Spleen (tissue), 11 donors: ENCODE data around the gene TMEM18. TPM values are rescaled to one million over a fixed set of nuclear protein-coding genes. Genes with fewer than 3 reads are reported as not detected.

ENCODE experiments used
- DNase-seq: peaks from one replicate; pipeline ENCODE4 v3.0.0-alpha.2; 2020
- H3K27ac ChIP-seq, 8 donors: fragments of 200-600 bp; sonication (generic) in 7 of 8; 1 replicate in 4 of 8; 2 replicates in 4 of 8; pipeline versions ENCODE4 v1.5.0 to v1.8.0; 2016 to 2021; ENCODE audit warnings: inconsistent platforms in 4 of 8, mild to moderate bottlenecking in 4 of 8, moderate library complexity in 1 of 8
- H3K27me3 ChIP-seq, 7 donors: fragments of 200-600 bp; sonication (generic) in 6 of 7; replicated peaks in 1 of 7; 1 replicate in 4 of 7; 2 replicates in 3 of 7; pipeline versions ENCODE4 v1.5.0 to v1.8.0; 2016 to 2021; ENCODE audit warnings: inconsistent platforms in 3 of 7, mild to moderate bottlenecking in 1 of 7
- H3K36me3 ChIP-seq, 6 donors: fragments of 200-600 bp; sonication (generic) in 5 of 6; 1 replicate in 4 of 6; 2 replicates in 2 of 6; pipeline versions ENCODE4 v1.5.0 to v1.8.0; 2016 to 2021; ENCODE audit warnings: inconsistent platforms in 2 of 6
- H3K4me1 ChIP-seq, 6 donors: fragments of 200-600 bp; sonication (generic) in 5 of 6; 1 replicate in 3 of 6; 2 replicates in 3 of 6; pipeline versions ENCODE4 v1.5.0 to v1.8.0; 2016 to 2021; ENCODE audit warnings: inconsistent platforms in 3 of 6
- H3K4me3 ChIP-seq, 8 donors: fragments of 200-600 bp; sonication (generic) in 7 of 8; 1 replicate in 4 of 8; 2 replicates in 4 of 8; pipeline versions ENCODE4 v1.5.0 to v1.8.0; 2016 to 2021; ENCODE audit warnings: inconsistent platforms in 4 of 8, mild to moderate bottlenecking in 4 of 8, moderate library complexity in 2 of 8
- H3K9me3 ChIP-seq, 8 donors: fragments of 200-600 bp; sonication (generic) in 7 of 8; 1 replicate in 4 of 8; 2 replicates in 4 of 8; pipeline versions ENCODE4 v1.5.0 to v1.8.0; 2016 to 2021; ENCODE audit warnings: inconsistent platforms in 4 of 8
- POLR2A ChIP-seq, 3 donors: fragments of 450-650 bp; IDR thresholded peaks; one replicate each; pipeline ENCODE4 v1.5.1; 2017; ENCODE audit warnings: antibody characterized with exemption in 3 of 3, mild to moderate bottlenecking in 1 of 3
- POLR2AphosphoS5 ChIP-seq, 3 donors: sonication (generic); formaldehyde crosslinking; IDR thresholded peaks; one replicate each; pipeline ENCODE4 v1.5.1; 2017; ENCODE audit warnings: antibody characterized with exemption in 3 of 3
- WGBS, 5 donors: extraction: QIAGEN DNeasy Blood & Tissue Kit in 3 of 5; methylation state at CpG; one replicate each; pipeline versions ENCODE4 v1.1.5 to v1.1.7; 2013 to 2018; 5-methylcytosine and 5-hydroxymethylcytosine counted together
- intact Hi-C: fragments of 100-400 bp; cut with DNase I; formaldehyde crosslinking; loops from one replicate; pipeline ENCODE4 v1.15.0; 2023; ENCODE audit warnings: low total_unique reads
- polyA plus RNA-seq, 3 donors: library from polyadenylated mRNA; stranded (reverse); fragments of 200-250 nt; gene quantifications; one replicate each; pipeline ENCODE4 v1.2.1, GENCODE V29; 2013
- total RNA-seq, 7 donors: library from RNA; depleted of rRNA in 3 of 7; stranded (reverse); fragments of >200 nt in 3 of 7; fragmentation: NEBNext Ultra II Directional in 4 of 7; extraction: Animal tissue kit (Norgen Biotek cat#: 25700) in 4 of 7; gene quantifications; one replicate each; pipeline versions ENCODE4 v1.1.0 to v1.2.1, GENCODE V29; 2016 to 2021
- TF ChIP-seq, protein P1 (sequence below), 11 experiments: fragments of 200-600 bp in 7 of 11; fragments of 450-650 bp in 4 of 11; sonication (generic) in 4 of 11; IDR thresholded peaks in 8 of 11; conservative IDR thresholded peaks in 3 of 11; 1 replicate in 7 of 11; 2 replicates in 4 of 11; pipeline versions ENCODE4 v1.4.0 to v1.8.0; 2016 to 2021; ENCODE audit warnings: antibody characterized with exemption in 11 of 11, inconsistent platforms in 4 of 11, mild to moderate bottlenecking in 1 of 11
- donor health status: healthy with polysubstance abuse.
- donor health status: DM: no; HTN: no; CAD: no; lungs with moderate emphysema.
- donor health status: DM: no; HTN: no; CAD: no.
- donor health status: Bipolar disorder and iron deficiency.
- donor health status: healthy.
- donor health status: DM: no; HTN: no; CAD: no.
- donor health status: DM: yes; HTN: yes; CAD: no.

Gene TMEM18
- total and polyA plus RNA-seq, 10 donors, result 20.0 to 29.3 (median 22.6) TPM

DNA sequence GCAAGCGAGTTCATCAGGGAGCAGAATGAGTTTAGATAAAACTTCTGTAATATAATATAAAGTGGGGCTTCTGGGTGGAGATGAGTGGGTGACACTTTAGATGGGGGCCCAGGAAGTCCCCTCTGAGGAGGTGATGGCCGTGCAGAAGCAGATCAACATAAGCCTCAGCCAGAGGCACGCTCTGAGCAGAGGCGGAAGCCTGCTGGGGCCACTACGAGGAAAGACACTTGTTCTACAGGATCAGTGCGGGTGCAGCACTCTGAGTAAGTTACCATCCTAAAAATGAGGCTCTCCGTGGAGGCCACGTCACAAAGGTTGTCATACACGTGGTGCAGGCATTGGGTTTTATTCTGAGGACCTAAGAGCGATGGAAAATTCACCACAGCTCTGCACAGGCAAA is 22.3 kb downstream of the TMEM18 start:
- H3K9me3 ChIP-seq, result no peaks in the 10 kb centered on the region
- TF ChIP-seq, protein P1, sequence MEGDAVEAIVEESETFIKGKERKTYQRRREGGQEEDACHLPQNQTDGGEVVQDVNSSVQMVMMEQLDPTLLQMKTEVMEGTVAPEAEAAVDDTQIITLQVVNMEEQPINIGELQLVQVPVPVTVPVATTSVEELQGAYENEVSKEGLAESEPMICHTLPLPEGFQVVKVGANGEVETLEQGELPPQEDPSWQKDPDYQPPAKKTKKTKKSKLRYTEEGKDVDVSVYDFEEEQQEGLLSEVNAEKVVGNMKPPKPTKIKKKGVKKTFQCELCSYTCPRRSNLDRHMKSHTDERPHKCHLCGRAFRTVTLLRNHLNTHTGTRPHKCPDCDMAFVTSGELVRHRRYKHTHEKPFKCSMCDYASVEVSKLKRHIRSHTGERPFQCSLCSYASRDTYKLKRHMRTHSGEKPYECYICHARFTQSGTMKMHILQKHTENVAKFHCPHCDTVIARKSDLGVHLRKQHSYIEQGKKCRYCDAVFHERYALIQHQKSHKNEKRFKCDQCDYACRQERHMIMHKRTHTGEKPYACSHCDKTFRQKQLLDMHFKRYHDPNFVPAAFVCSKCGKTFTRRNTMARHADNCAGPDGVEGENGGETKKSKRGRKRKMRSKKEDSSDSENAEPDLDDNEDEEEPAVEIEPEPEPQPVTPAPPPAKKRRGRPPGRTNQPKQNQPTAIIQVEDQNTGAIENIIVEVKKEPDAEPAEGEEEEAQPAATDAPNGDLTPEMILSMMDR (IDR thresholded peaks at IDR 0.05 in 8 of 11, conservative IDR thresholded peaks at IDR 0.05 in 3 of 11), result no peak
- no peak for TF ChIP-seq POLR2AphosphoS5 (IDR thresholded peaks at IDR 0.05)
- TF ChIP-seq POLR2A (IDR thresholded peaks at IDR 0.05), result no peak
- H3K4me1 ChIP-seq, result no peaks in the 10 kb centered on the region
- intact Hi-C loops, result no loop called here
- no peak overlapping the region for H3K27ac ChIP-seq
- no peak for DNase-seq
- H3K36me3 ChIP-seq, result no peaks in the 10 kb centered on the region
- peaks cover 0 to 7% (median 0%) of the 10 kb centered on the region in 7 donors for H3K27me3 ChIP-seq
- 83 to 91% (median 86%) methylated on average over 10 of the region's 10 CpGs for WGBS, 5 donors
- no peak overlapping the region for H3K4me3 ChIP-seq

DNA sequence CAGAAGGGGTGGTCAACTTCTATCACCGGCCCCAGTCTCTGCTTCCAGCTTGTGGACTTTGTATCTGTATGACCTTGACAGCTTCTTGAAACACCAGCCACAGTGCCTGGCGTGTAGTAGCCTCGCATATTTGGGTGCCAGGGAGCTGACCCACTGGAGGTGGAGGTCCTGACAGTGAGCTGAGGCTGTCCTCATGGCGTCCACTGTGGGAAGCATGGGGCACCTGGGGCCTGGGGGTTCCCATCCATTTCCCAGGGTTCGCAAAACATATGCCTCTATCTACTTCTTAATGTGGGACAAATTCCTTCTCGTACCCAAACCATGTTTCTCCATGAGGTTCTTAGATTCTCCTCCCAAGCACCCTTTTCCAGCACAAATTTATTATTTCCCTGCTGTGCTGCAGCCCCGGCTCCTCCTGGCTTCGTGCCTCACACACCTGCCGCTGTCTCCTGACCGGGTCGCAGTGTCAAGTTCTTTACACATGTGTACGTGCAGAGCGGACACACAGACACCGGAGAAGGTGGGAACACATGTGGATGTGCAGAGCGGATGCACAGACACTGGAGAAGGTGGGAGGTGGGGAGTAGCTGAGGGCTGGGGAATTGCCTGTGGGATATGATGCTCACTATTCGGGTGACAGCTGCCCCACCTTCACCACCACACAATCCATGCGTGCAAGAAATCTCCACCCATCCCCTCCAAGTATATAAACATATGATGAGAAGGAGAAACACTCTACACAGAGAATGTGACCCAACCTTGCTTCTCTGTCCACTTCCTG is 23.4 kb downstream of the TMEM18 start:
- intact Hi-C loops, result no loop called here
- H3K27ac ChIP-seq, result no peak overlapping the region
- H3K36me3 ChIP-seq, result no peaks in the 10 kb centered on the region
- DNase-seq, result no peak
- no peak for TF ChIP-seq POLR2AphosphoS5 (IDR thresholded peaks at IDR 0.05)
- TF ChIP-seq, protein P1 (IDR thresholded peaks at IDR 0.05 in 8 of 11, conservative IDR thresholded peaks at IDR 0.05 in 3 of 11), result no peak
- no peak for TF ChIP-seq POLR2A (IDR thresholded peaks at IDR 0.05)
- no peaks in the 10 kb centered on the region for H3K9me3 ChIP-seq
- no peaks in the 10 kb centered on the region for H3K4me1 ChIP-seq
- H3K27me3 ChIP-seq, result peaks cover 0 to 14% (median 0%) of the 10 kb centered on the region in 7 donors
- no peak overlapping the region for H3K4me3 ChIP-seq
- 85 to 90% (median 88%) methylated on average over 17 of the region's 17 CpGs for WGBS, 5 donors

DNA sequence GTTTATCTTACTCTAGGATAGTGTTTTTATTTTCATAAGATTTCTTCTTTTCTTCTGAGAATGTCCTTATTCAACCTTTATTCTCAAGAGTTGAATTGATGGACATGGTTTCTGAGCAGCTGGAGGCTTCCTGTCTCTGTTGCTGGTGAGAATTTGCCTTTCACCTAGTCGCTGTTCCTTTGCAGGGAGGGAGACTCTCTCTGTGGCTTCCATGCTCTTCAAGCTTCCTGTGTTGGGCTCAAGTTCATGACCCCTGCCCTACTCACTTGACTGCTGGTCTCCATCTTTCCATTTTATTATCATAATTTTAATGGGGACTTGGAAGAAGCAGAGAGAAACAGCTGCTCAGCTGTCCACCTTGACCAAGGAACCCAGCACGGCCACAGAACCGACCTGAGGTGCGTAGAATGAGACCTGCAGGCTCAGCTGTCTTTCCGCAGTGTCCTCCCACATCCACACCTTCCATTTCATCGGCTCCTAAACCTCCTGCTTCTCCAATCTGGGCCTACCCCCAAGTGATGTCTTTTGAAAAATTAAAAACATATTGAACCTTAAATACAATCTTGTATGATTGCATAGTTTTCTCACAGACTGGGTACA is 24.2 kb downstream of the TMEM18 start:
- WGBS, 5 donors, result 70 to 83% (median 80%) methylated on average over 6 of the region's 6 CpGs
- H3K36me3 ChIP-seq, result no peaks in the 10 kb centered on the region
- H3K9me3 ChIP-seq, result no peaks in the 10 kb centered on the region
- H3K4me3 ChIP-seq, result no peak overlapping the region
- H3K27me3 ChIP-seq, result peaks cover 0 to 7% (median 0%) of the 10 kb centered on the region in 7 donors
- no peaks in the 10 kb centered on the region for H3K4me1 ChIP-seq
- no peak overlapping the region for H3K27ac ChIP-seq
- intact Hi-C loops, result no loop called here
- no peak for TF ChIP-seq POLR2AphosphoS5 (IDR thresholded peaks at IDR 0.05)
- DNase-seq, result no peak

DNA sequence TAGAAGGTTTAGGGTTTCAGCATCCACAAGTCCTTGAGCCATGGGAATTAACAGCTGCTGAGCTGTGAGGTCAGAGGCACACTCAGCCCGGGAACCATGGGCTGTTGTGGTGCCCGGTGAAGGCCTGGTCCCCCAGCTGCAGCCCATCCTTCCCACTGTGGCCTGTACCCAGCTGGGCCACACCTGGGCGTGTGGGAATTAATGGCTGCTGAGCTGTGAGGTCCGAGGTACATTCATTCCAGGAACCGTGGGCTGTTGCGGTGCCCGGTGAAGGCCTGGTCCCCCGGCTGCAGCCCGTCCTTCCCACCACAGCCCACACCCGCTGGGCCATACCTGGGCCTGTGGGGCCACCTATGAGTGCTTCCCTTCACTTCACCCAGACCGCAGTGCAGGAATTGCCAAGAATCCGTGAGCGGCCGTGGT is 25.2 kb downstream of the TMEM18 start:
- WGBS, 5 donors, result 85 to 94% (median 93%) methylated on average over 13 to 14 of the region's 14 CpGs
- TF ChIP-seq POLR2AphosphoS5 (IDR thresholded peaks at IDR 0.05), result no peak
- TF ChIP-seq, protein P1 (IDR thresholded peaks at IDR 0.05 in 8 of 11, conservative IDR thresholded peaks at IDR 0.05 in 3 of 11), result no peak
- TF ChIP-seq POLR2A (IDR thresholded peaks at IDR 0.05), result no peak
- DNase-seq, result no peak
- Histone ChIP-seq H3K4me3 (no peak overlapping the region), H3K27ac (no peak overlapping the region), H3K9me3 (no peaks in the 10 kb centered on the region), H3K27me3 (peaks cover 0 to 6% (median 0%) of the 10 kb centered on the region in 7 donors), H3K4me1 (no peaks in the 10 kb centered on the region), H3K36me3 (no peaks in the 10 kb centered on the region)
- intact Hi-C loops, result no loop called here
